H9 (cell line): ENCODE measurements around the gene ANTXR2. TPM values are rescaled to one million over a fixed set of nuclear protein-coding genes. Genes with fewer than 3 reads are reported as not detected.

Source experiments
- DNase-seq: peaks from one replicate; pipeline ENCODE4 v3.0.0-alpha.2; 2017
- H2AFZ ChIP-seq: one replicate; pipeline ENCODE4 v1.6.1; 2013; ENCODE audit warnings: mild to moderate bottlenecking, low read length, control low read depth, moderate library complexity
- H2AK5ac ChIP-seq: 2 replicates; pipeline ENCODE4 v1.6.1; 2013; ENCODE audit warnings: low read length, control low read depth, mixed read lengths; ENCODE audit not compliant: insufficient read length
- H2BK120ac ChIP-seq: one replicate; pipeline ENCODE4 v1.6.1; 2013; ENCODE audit warnings: low read depth, mild to moderate bottlenecking, low read length, control low read depth, inconsistent platforms; ENCODE audit not compliant: poor library complexity, severe bottlenecking
- H2BK12ac ChIP-seq: 2 replicates; pipeline ENCODE4 v1.6.1; 2013; ENCODE audit warnings: low read length, control low read depth, mixed read lengths, low read depth; ENCODE audit not compliant: insufficient read length
- H2BK15ac ChIP-seq: 2 replicates; pipeline ENCODE4 v1.6.1; 2013; ENCODE audit warnings: low read depth, low read length, control low read depth
- H2BK20ac ChIP-seq: one replicate; pipeline ENCODE4 v1.6.1; 2013; ENCODE audit warnings: low read depth, mild to moderate bottlenecking, low read length, control low read depth, inconsistent platforms; ENCODE audit not compliant: poor library complexity, severe bottlenecking
- H2BK5ac ChIP-seq: 2 replicates; pipeline ENCODE4 v1.6.1; 2013; ENCODE audit warnings: low read length, control low read depth, mixed read lengths; ENCODE audit not compliant: insufficient read length
- H3K14ac ChIP-seq: 2 replicates; pipeline ENCODE4 v1.6.1; 2013; ENCODE audit warnings: low read length, control low read depth; ENCODE audit not compliant: insufficient read depth
- H3K18ac ChIP-seq: 2 replicates; pipeline ENCODE4 v1.6.1; 2013; ENCODE audit warnings: low read depth, mild to moderate bottlenecking, mixed read lengths, low read length, control low read depth; ENCODE audit not compliant: insufficient read length
- H3K23ac ChIP-seq: 2 replicates; pipeline ENCODE4 v1.6.1; 2013; ENCODE audit warnings: low read length, control low read depth, mixed read lengths, low read depth; ENCODE audit not compliant: insufficient read length
- H3K23me2 ChIP-seq: 2 replicates; pipeline ENCODE4 v1.6.1; 2013; ENCODE audit warnings: low read depth, mild to moderate bottlenecking, mixed read lengths, low read length, control low read depth; ENCODE audit not compliant: insufficient read length, poor library complexity, severe bottlenecking
- H3K27ac ChIP-seq: 2 replicates; pipeline ENCODE4 v1.5.1; 2013; ENCODE audit warnings: low read length, control low read depth, mixed read lengths, low read depth; ENCODE audit not compliant: insufficient read length
- H3K27me3 ChIP-seq: 2 replicates; pipeline ENCODE4 v1.6.1; 2013; ENCODE audit warnings: low read length, control low read depth, inconsistent platforms; ENCODE audit not compliant: insufficient read depth
- H3K4ac ChIP-seq: 2 replicates; pipeline ENCODE4 v1.6.1; 2013; ENCODE audit warnings: low read depth, mild to moderate bottlenecking, control low read depth, inconsistent platforms, low read length, moderate library complexity
- H3K4me1 ChIP-seq: 2 replicates; pipeline ENCODE4 v1.6.1; 2013; ENCODE audit warnings: low read length, control low read depth, inconsistent platforms; ENCODE audit not compliant: insufficient read depth
- H3K4me2 ChIP-seq: 2 replicates; pipeline ENCODE4 v1.6.1; 2013; ENCODE audit warnings: low read length, control low read depth, mixed read lengths; ENCODE audit not compliant: insufficient read length, insufficient read depth
- H3K56ac ChIP-seq: 2 replicates; pipeline ENCODE4 v1.6.1; 2013; ENCODE audit warnings: low read depth, mild to moderate bottlenecking, mixed read lengths, low read length, control low read depth; ENCODE audit not compliant: insufficient read length
- H3K79me1 ChIP-seq: 2 replicates; pipeline ENCODE4 v1.6.1; 2013; ENCODE audit warnings: low read depth, mild to moderate bottlenecking, moderate library complexity, low read length, control low read depth, inconsistent platforms; ENCODE audit not compliant: insufficient read depth, poor library complexity, severe bottlenecking
- H3K79me2 ChIP-seq: 2 replicates; pipeline ENCODE4 v1.6.1; 2013; ENCODE audit warnings: low read length, control low read depth, inconsistent platforms; ENCODE audit not compliant: insufficient read depth
- H3K9ac ChIP-seq: 2 replicates; pipeline ENCODE4 v1.6.1; 2013; ENCODE audit warnings: low read length, control low read depth, mixed read lengths; ENCODE audit not compliant: insufficient read length; ENCODE audit errors: extremely low read depth
- H3K9me3 ChIP-seq: one replicate; pipeline ENCODE4 v1.6.1; 2013; ENCODE audit warnings: low read depth, low read length, inconsistent platforms; ENCODE audit not compliant: control insufficient read depth
- H3T11ph ChIP-seq: one replicate; pipeline ENCODE4 v1.6.1; 2013; ENCODE audit warnings: mild to moderate bottlenecking, low read length, control low read depth, inconsistent platforms
- H4K20me1 ChIP-seq: one replicate; pipeline ENCODE4 v1.6.1; 2013; ENCODE audit not compliant: control insufficient read depth, insufficient read length, insufficient read depth
- H4K5ac ChIP-seq: 2 replicates; pipeline ENCODE4 v1.6.1; 2013; ENCODE audit warnings: low read depth, mild to moderate bottlenecking, mixed read lengths, low read length, control low read depth; ENCODE audit not compliant: insufficient read length
- H4K8ac ChIP-seq: replicated peaks from 2 replicates; pipeline ENCODE4 v1.6.1; 2013; ENCODE audit warnings: low read length, control low read depth, mixed read lengths, low read depth; ENCODE audit not compliant: insufficient read length
- H4K91ac ChIP-seq: 2 replicates; pipeline ENCODE4 v1.6.1; 2013; ENCODE audit warnings: low read depth, mild to moderate bottlenecking, moderate library complexity, mixed read lengths, low read length, control low read depth; ENCODE audit not compliant: insufficient read length
- H3K27ac Mint-ChIP-seq, 3 experiments: 2 replicates in 2 of 3; 3 replicates in 1 of 3; pipeline ENCODE4 v1.8.0; 2020 to 2021; ENCODE audit warnings: mixed read lengths in 3 of 3, mild to moderate bottlenecking in 1 of 3, moderate library complexity in 1 of 3
- H3K27me3 Mint-ChIP-seq: 2 replicates; pipeline ENCODE4 v1.8.0; 2021; ENCODE audit warnings: low read depth, mild to moderate bottlenecking, moderate library complexity, mixed read lengths
- H3K36me3 Mint-ChIP-seq, 3 experiments: 2 replicates in 2 of 3; 3 replicates in 1 of 3; pipeline ENCODE4 v1.8.0; 2020 to 2021; ENCODE audit warnings: low read depth in 3 of 3, mixed read lengths in 3 of 3; ENCODE audit not compliant: insufficient read depth in 1 of 3
- H3K4me1 Mint-ChIP-seq, 2 experiments: 2 replicates each; pipeline ENCODE4 v1.8.0; 2020; ENCODE audit warnings: mixed read lengths in 2 of 2
- H3K4me3 Mint-ChIP-seq, 2 experiments: 2 replicates in 1 of 2; 3 replicates in 1 of 2; pipeline ENCODE4 v1.8.0; 2020 to 2021; ENCODE audit warnings: mild to moderate bottlenecking in 2 of 2, mixed read lengths in 2 of 2, moderate library complexity in 1 of 2
- H3K9me3 Mint-ChIP-seq, 2 experiments: 2 replicates in 1 of 2; 3 replicates in 1 of 2; pipeline ENCODE4 v1.8.0; 2020; ENCODE audit warnings: mild to moderate bottlenecking in 2 of 2, mixed read lengths in 2 of 2, moderate library complexity in 1 of 2
- CTCF ChIP-seq: fragments of 200-600 bp; sonication (generic); conservative IDR thresholded peaks from 3 replicates; pipeline ENCODE4 v1.8.0; 2021; ENCODE audit warnings: antibody characterized with exemption, mild to moderate bottlenecking
- WGBS: extraction: QIAGEN DNeasy Blood & Tissue Kit; methylation state at CpG from one replicate; pipeline ENCODE4 v1.1.7; 2013; ENCODE audit warnings: missing lambda C conversion rate, low lambda C conversion rate, mixed read lengths; ENCODE audit not compliant: insufficient read length; ENCODE audit errors: extremely low coverage; 5-methylcytosine and 5-hydroxymethylcytosine counted together
- total RNA-seq: library from RNA; stranded (reverse); gene quantifications from 2 replicates; pipeline ENCODE4 v1.2.1, GENCODE V29; 2021

Gene ANTXR2
- total RNA-seq, 1 experiment from 2014 or later = 4.7 TPM

- H3K56ac ChIP-seq = no peak overlapping the region
- H4K20me1 ChIP-seq = no peaks in the 10 kb centered on the region
- Mint-ChIP-seq H3K27ac (no peak overlapping the region), H3K36me3 (no peaks in the 10 kb centered on the region), H3K4me1 (no peaks in the 10 kb centered on the region), H3K9me3 (no peaks in the 10 kb centered on the region), H3K27me3 (peaks cover 5% of the 10 kb centered on the region), H3K4me3 (no peak overlapping the region)
- no peak overlapping the region for H2AFZ ChIP-seq
- no peak overlapping the region for H2AK5ac ChIP-seq
- H3K27me3 ChIP-seq = no peaks in the 10 kb centered on the region
- no peak overlapping the region for H3K14ac ChIP-seq
- DNase-seq = no peak
- H3K79me2 ChIP-seq = no peaks in the 10 kb centered on the region
- H4K8ac ChIP-seq = no peak overlapping the region
- H3K4me2 ChIP-seq = no peak overlapping the region
- no peak overlapping the region for H2BK120ac ChIP-seq
- H3K23ac ChIP-seq = no peak overlapping the region
- no peak overlapping the region for H4K91ac ChIP-seq
- H3K9me3 ChIP-seq = no peaks in the 10 kb centered on the region
- H3K9ac ChIP-seq = no peak overlapping the region
- no peak overlapping the region for H2BK15ac ChIP-seq
- TF ChIP-seq CTCF = no peak
- H3K4ac ChIP-seq = no peak overlapping the region
- no peaks in the 10 kb centered on the region for H3K79me1 ChIP-seq
- no peak overlapping the region for H3T11ph ChIP-seq
- no peak overlapping the region for H2BK12ac ChIP-seq
- no peak overlapping the region for H2BK5ac ChIP-seq
- H3K23me2 ChIP-seq = no peaks in the 10 kb centered on the region
- no peak overlapping the region for H3K18ac ChIP-seq
- H4K5ac ChIP-seq = no peak overlapping the region
- no CpG with 5 or more reads among the region's 4 CpGs for WGBS
- H3K27ac ChIP-seq = no peak overlapping the region
- H2BK20ac ChIP-seq = no peak overlapping the region
- H3K4me1 ChIP-seq = no peaks in the 10 kb centered on the region
These were observed 23.3 kb upstream of the ANTXR2 start for GRCh38 chr4:80096175-80096850.
